K562 (cell line): ENCODE results near the gene ECHDC3. TPM values are rescaled to one million over a fixed set of nuclear protein-coding genes. Genes with fewer than 3 reads are reported as not detected.

Experiments used
- CEBPG ChIP-seq, 3 experiments: fragments of 200-800 bp in 1 of 3; sonication (Bioruptor generic) in 1 of 3; sonication (generic) in 1 of 3; formaldehyde crosslinking in 1 of 3; IDR thresholded peaks in 2 of 3; conservative IDR thresholded peaks in 1 of 3; 2 replicates each; pipeline versions ENCODE4 v1.6.1 to v1.8.0; 2016 to 2022; ENCODE audit warnings: missing compliant biosample characterization in 2 of 3, missing genetic modification characterization in 2 of 3, mild to moderate bottlenecking in 1 of 3, missing genetic modification reagents in 1 of 3
- CTCF ChIP-seq, 3 experiments: IDR thresholded peaks in 2 of 3; conservative IDR thresholded peaks in 1 of 3; 2 replicates each; pipeline ENCODE4 v1.5.1; 2011 to 2012; ENCODE audit warnings: low read length in 3 of 3, mild to moderate bottlenecking in 3 of 3, control low read depth in 2 of 3, improper control_type of control experiment in 1 of 3, inconsistent platforms in 1 of 3, low read depth in 1 of 3, mixed read lengths in 1 of 3, moderate library complexity in 1 of 3; ENCODE audit not compliant: insufficient read depth in 2 of 3
- SMC3 ChIP-seq: conservative IDR thresholded peaks from 2 replicates; pipeline ENCODE4 v1.6.1; 2011; ENCODE audit warnings: low read depth, low read length, improper control_type of control experiment; ENCODE audit not compliant: insufficient read depth
- TSC22D4 ChIP-seq: fragments of 450-650 bp; IDR thresholded peaks from 2 replicates; pipeline ENCODE4 v1.6.1; 2016; ENCODE audit warnings: missing genetic modification characterization, missing biosample characterization, control low read depth
- ZKSCAN8 ChIP-seq: fragments of 200-800 bp; sonication (Bioruptor generic); IDR thresholded peaks from 2 replicates; pipeline ENCODE4 v1.6.1; 2016; ENCODE audit warnings: missing genetic modification characterization, missing compliant biosample characterization
- ZNF398 ChIP-seq: fragments of 250-450 bp; sonication (Bioruptor Pico); IDR thresholded peaks from 2 replicates; pipeline ENCODE4 v1.8.0; 2021; ENCODE audit warnings: moderate library complexity, mild to moderate bottlenecking, inconsistent platforms
- ZNF740 ChIP-seq, 3 experiments: fragments of 200-800 bp in 1 of 3; sonication (Bioruptor generic) in 1 of 3; sonication (generic) in 1 of 3; formaldehyde crosslinking in 1 of 3; IDR thresholded peaks; 2 replicates each; pipeline versions ENCODE4 v1.6.1 to v1.8.0; 2016 to 2022; ENCODE audit warnings: mild to moderate bottlenecking in 2 of 3, missing compliant biosample characterization in 2 of 3, missing genetic modification characterization in 2 of 3, missing genetic modification reagents in 1 of 3
- polyA plus RNA-seq, 8 experiments: library from polyadenylated mRNA; depleted of rRNA in 4 of 8; stranded (reverse) in 5 of 8; unstranded in 3 of 8; fragments of >200 nt; fragmentation: Nextera tagmentation in 2 of 8; fragmentation: Illumina TruSeq in 1 of 8; extraction: Ambion mirVana in 2 of 8; extraction: Trizol in 1 of 8; gene quantifications; 2 replicates each; pipeline versions ENCODE4 v1.2.1 to v1.2.3, GENCODE V29; 2011 to 2014; ENCODE audit warnings: inconsistent platforms in 1 of 8, missing spikeins in 1 of 8
- total RNA-seq, 7 experiments: library from RNA; depleted of rRNA in 6 of 7; stranded (reverse); fragments of >200 nt in 6 of 7; fragmentation: Illumina TruSeq in 2 of 7; extraction: Trizol in 2 of 7; gene quantifications; 2 replicates each; pipeline versions ENCODE4 v1.2.1 to v1.2.3, GENCODE V29; 2011 to 2021; ENCODE audit warnings: low replicate concordance in 1 of 7
- TF ChIP-seq, protein P1 (sequence below), 2 experiments: fragments of 450-650 bp; formaldehyde crosslinking in 1 of 2; IDR thresholded peaks; 2 replicates each; pipeline versions ENCODE4 v1.4.0 to v1.6.1; 2014 to 2020; ENCODE audit warnings: mild to moderate bottlenecking in 2 of 2, borderline replicate concordance in 1 of 2, low read depth in 1 of 2

The ECHDC3 gene
- total and polyA plus RNA-seq, 9 of the 15 experiments (the other 6 are each of a cell fraction or from before 2014, with no cell fraction given): 0.53 to 21.9 (median 15.7) TPM

GRCh38 chr10:11782793-11783557 is 40.8 kb downstream of the ECHDC3 start (continued):
- TF ChIP-seq SMC3 (peak; percentile 77), ZKSCAN8 (CRISPR knock-in tag) (no peak), ZNF740 (CRISPR knock-in tag; IDR thresholded peaks at IDR 0.05) (no peak), ZNF740 (tag; IDR thresholded peaks at IDR 0.05) (no peak), CTCF (IDR thresholded peaks at IDR 0.05 in 2 of 3, conservative IDR thresholded peaks at IDR 0.05 in 1 of 3; ENCODE audit: insufficient read depth in 2 of 3, low read depth in 1 of 3, low read length in 3 of 3) (peak; percentile 55 to 88 (median 73); a peak in 5 of 6 replicates), ZNF398 (no peak), TSC22D4 (tag) (no peak), CEBPG (CRISPR knock-in tag; IDR thresholded peaks at IDR 0.05) (no peak), CEBPG (tag; conservative IDR thresholded peaks at IDR 0.05 in 1 of 2, IDR thresholded peaks at IDR 0.05 in 1 of 2) (peak in 1 of 2 experiments; percentile 73; a peak in 2 of 4 replicates)
- TF ChIP-seq, protein P1, sequence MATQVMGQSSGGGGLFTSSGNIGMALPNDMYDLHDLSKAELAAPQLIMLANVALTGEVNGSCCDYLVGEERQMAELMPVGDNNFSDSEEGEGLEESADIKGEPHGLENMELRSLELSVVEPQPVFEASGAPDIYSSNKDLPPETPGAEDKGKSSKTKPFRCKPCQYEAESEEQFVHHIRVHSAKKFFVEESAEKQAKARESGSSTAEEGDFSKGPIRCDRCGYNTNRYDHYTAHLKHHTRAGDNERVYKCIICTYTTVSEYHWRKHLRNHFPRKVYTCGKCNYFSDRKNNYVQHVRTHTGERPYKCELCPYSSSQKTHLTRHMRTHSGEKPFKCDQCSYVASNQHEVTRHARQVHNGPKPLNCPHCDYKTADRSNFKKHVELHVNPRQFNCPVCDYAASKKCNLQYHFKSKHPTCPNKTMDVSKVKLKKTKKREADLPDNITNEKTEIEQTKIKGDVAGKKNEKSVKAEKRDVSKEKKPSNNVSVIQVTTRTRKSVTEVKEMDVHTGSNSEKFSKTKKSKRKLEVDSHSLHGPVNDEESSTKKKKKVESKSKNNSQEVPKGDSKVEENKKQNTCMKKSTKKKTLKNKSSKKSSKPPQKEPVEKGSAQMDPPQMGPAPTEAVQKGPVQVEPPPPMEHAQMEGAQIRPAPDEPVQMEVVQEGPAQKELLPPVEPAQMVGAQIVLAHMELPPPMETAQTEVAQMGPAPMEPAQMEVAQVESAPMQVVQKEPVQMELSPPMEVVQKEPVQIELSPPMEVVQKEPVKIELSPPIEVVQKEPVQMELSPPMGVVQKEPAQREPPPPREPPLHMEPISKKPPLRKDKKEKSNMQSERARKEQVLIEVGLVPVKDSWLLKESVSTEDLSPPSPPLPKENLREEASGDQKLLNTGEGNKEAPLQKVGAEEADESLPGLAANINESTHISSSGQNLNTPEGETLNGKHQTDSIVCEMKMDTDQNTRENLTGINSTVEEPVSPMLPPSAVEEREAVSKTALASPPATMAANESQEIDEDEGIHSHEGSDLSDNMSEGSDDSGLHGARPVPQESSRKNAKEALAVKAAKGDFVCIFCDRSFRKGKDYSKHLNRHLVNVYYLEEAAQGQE (IDR thresholded peaks at IDR 0.05; ENCODE audit: borderline replicate concordance): peak; percentile 50; the same call in 1 of the 2 replicates
- TF ChIP-seq, protein P1 (CRISPR knock-in tag; IDR thresholded peaks at IDR 0.05; ENCODE audit: low read depth): no peak
